Smooth muscle cell (in vitro differentiated cells): ENCODE measurements around the gene WRAP73. TPM values are rescaled to one million over a fixed set of nuclear protein-coding genes. Genes with fewer than 3 reads are reported as not detected.

Source experiments
- DNase-seq: peaks from one replicate; lab custom pipeline; 2025; ENCODE audit not compliant: unreplicated experiment; lab: John Stamatoyannopoulos, UW
- H2AFZ ChIP-seq: fragments of 200-600 bp; sonication (generic); 2 replicates; pipeline ENCODE4 v1.6.0; 2016; ENCODE audit warnings: antibody characterized with exemption, low read depth, mild to moderate bottlenecking
- H3F3A ChIP-seq: fragments of 200-600 bp; sonication (generic); 2 replicates; pipeline ENCODE4 v1.6.0; 2017; ENCODE audit warnings: antibody characterized with exemption, low read depth
- H3K27ac ChIP-seq: fragments of 200-600 bp; sonication (generic); 2 replicates; pipeline ENCODE4 v1.5.1; 2016; ENCODE audit warnings: low read depth, mild to moderate bottlenecking
- H3K27me3 ChIP-seq: fragments of 200-600 bp; sonication (generic); 2 replicates; pipeline ENCODE4 v1.6.1; 2016; ENCODE audit warnings: low read depth, mild to moderate bottlenecking
- H3K36me3 ChIP-seq: fragments of 200-600 bp; sonication (generic); 2 replicates; pipeline ENCODE4 v1.5.1; 2016; ENCODE audit warnings: low read depth
- H3K4me1 ChIP-seq: fragments of 200-600 bp; sonication (generic); 2 replicates; pipeline ENCODE4 v1.5.1; 2016; ENCODE audit warnings: low read depth
- H3K4me2 ChIP-seq: fragments of 200-600 bp; sonication (generic); 2 replicates; pipeline ENCODE4 v1.6.0; 2016; ENCODE audit warnings: mild to moderate bottlenecking
- H3K4me3 ChIP-seq: fragments of 200-600 bp; sonication (generic); 2 replicates; pipeline ENCODE4 v1.5.1; 2016; ENCODE audit warnings: mild to moderate bottlenecking
- H3K79me2 ChIP-seq: fragments of 200-600 bp; sonication (generic); 2 replicates; pipeline ENCODE4 v1.6.0; 2016; ENCODE audit warnings: low read depth, mild to moderate bottlenecking
- H3K9ac ChIP-seq: fragments of 200-600 bp; sonication (generic); 2 replicates; pipeline ENCODE4 v1.6.0; 2016; ENCODE audit warnings: low read depth
- H3K9me3 ChIP-seq: fragments of 200-600 bp; sonication (generic); replicated peaks from 2 replicates; pipeline ENCODE4 v1.5.1; 2016; ENCODE audit warnings: low read depth
- H4K20me1 ChIP-seq: fragments of 200-600 bp; sonication (generic); 2 replicates; pipeline ENCODE4 v1.6.0; 2016; ENCODE audit warnings: low read depth
- WGBS: methylation state at CpG from one replicate; pipeline ENCODE4 v1.1.7; 2016; ENCODE audit warnings: low lambda C conversion rate; 5-methylcytosine and 5-hydroxymethylcytosine counted together
- polyA plus RNA-seq: library from polyadenylated mRNA; unstranded; fragments of >200 nt; fragmentation: Nextera tagmentation; extraction: Ambion mirVana; gene quantifications from 2 replicates; pipeline ENCODE4 v1.2.1, GENCODE V29; 2016
- total RNA-seq: library from RNA; depleted of rRNA; stranded (reverse); fragments of >200 nt; gene quantifications from 2 replicates; pipeline ENCODE4 v1.2.3, GENCODE V29; 2014
- TF ChIP-seq, protein P1 (sequence below): fragments of 200-600 bp; sonication (generic); IDR thresholded peaks from 2 replicates; pipeline ENCODE4 v1.5.1; 2017; ENCODE audit warnings: borderline replicate concordance, mild to moderate bottlenecking, antibody characterized with exemption; ENCODE audit not compliant: insufficient read depth, poor library complexity, severe bottlenecking

Gene WRAP73
- total and polyA plus RNA-seq, 2 experiments from 2014 or later: 17.2 to 20.8 TPM

GRCh38 chr1:3681231-3681897, 31.5 kb upstream of the WRAP73 start:
- Histone ChIP-seq H3F3A (no peaks in the 10 kb centered on the region), H3K79me2 (no peaks in the 10 kb centered on the region), H3K27ac (no peak overlapping the region), H4K20me1 (no peaks in the 10 kb centered on the region), H3K36me3 (no peaks in the 10 kb centered on the region), H3K4me3 (no peak overlapping the region), H3K4me2 (no peak overlapping the region), H3K4me1 (peaks cover 3% of the 10 kb centered on the region), H3K9ac (no peak overlapping the region), H2AFZ (no peak overlapping the region), H3K27me3 (no peaks in the 10 kb centered on the region), H3K9me3 (no peaks in the 10 kb centered on the region)
- DNase-seq: no peak
- WGBS: 93% methylated on average over 19 of the region's 19 CpGs
- TF ChIP-seq, protein P1, sequence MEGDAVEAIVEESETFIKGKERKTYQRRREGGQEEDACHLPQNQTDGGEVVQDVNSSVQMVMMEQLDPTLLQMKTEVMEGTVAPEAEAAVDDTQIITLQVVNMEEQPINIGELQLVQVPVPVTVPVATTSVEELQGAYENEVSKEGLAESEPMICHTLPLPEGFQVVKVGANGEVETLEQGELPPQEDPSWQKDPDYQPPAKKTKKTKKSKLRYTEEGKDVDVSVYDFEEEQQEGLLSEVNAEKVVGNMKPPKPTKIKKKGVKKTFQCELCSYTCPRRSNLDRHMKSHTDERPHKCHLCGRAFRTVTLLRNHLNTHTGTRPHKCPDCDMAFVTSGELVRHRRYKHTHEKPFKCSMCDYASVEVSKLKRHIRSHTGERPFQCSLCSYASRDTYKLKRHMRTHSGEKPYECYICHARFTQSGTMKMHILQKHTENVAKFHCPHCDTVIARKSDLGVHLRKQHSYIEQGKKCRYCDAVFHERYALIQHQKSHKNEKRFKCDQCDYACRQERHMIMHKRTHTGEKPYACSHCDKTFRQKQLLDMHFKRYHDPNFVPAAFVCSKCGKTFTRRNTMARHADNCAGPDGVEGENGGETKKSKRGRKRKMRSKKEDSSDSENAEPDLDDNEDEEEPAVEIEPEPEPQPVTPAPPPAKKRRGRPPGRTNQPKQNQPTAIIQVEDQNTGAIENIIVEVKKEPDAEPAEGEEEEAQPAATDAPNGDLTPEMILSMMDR: no peak

GRCh38 chr1:3680488-3681230, 30.8 kb upstream of the WRAP73 start:
- peaks cover 3% of the 10 kb centered on the region for H3K4me1 ChIP-seq
- H3K36me3 ChIP-seq: no peaks in the 10 kb centered on the region
- H3K9ac ChIP-seq: no peak overlapping the region
- H3K79me2 ChIP-seq: no peaks in the 10 kb centered on the region
- H3K4me3 ChIP-seq: no peak overlapping the region
- no peaks in the 10 kb centered on the region for H3F3A ChIP-seq
- TF ChIP-seq, protein P1: no peak
- no peak for DNase-seq
- H3K9me3 ChIP-seq: no peaks in the 10 kb centered on the region
- H2AFZ ChIP-seq: no peak overlapping the region
- no peak overlapping the region for H3K27ac ChIP-seq
- no peak overlapping the region for H3K4me2 ChIP-seq
- WGBS: 80% methylated on average over 20 of the region's 20 CpGs
- H3K27me3 ChIP-seq: no peaks in the 10 kb centered on the region
- no peaks in the 10 kb centered on the region for H4K20me1 ChIP-seq

- H4K20me1 ChIP-seq: no peaks in the 10 kb centered on the region
- H3K27ac ChIP-seq: no peak overlapping the region
- 96% methylated on average over 9 of the region's 9 CpGs for WGBS
- H3K79me2 ChIP-seq: no peaks in the 10 kb centered on the region
- H3K27me3 ChIP-seq: no peaks in the 10 kb centered on the region
- no peak overlapping the region for H2AFZ ChIP-seq
- H3K36me3 ChIP-seq: no peaks in the 10 kb centered on the region
- TF ChIP-seq, protein P1: no peak
- no peaks in the 10 kb centered on the region for H3F3A ChIP-seq
- no peak overlapping the region for H3K4me3 ChIP-seq
- no peak for DNase-seq
- no peak overlapping the region for H3K9ac ChIP-seq
- no peaks in the 10 kb centered on the region for H3K9me3 ChIP-seq
- peaks cover 3% of the 10 kb centered on the region for H3K4me1 ChIP-seq
- no peak overlapping the region for H3K4me2 ChIP-seq
These were observed 30.0 kb upstream of the WRAP73 start for GRCh38 chr1:3679799-3680453.
